DND-41 (cell line): ENCODE results near the gene PAWR.

Source experiments
- ATAC-seq: fragments of 200-7000 bp; cut with Tn5 transposase; 3 replicates; pipeline ENCODE4 v1.9.1; 2021; ENCODE audit warnings: low read depth; ENCODE audit not compliant: insufficient read depth
- DNase-seq: peaks from one replicate; pipeline ENCODE4 v3.0.0-alpha.2; 2020
- H2AFZ ChIP-seq: 2 replicates; pipeline ENCODE4 v1.6.0; 2012; ENCODE audit warnings: low read depth, low read length
- H3K27ac ChIP-seq: 2 replicates; pipeline ENCODE4 v1.5.1; 2012; ENCODE audit warnings: low read length, inconsistent platforms
- H3K27me3 ChIP-seq: fragments of 200-600 bp; sonication (generic); 2 replicates; pipeline ENCODE4 v1.6.0; 2012; ENCODE audit warnings: low read length, mild to moderate bottlenecking, inconsistent platforms; ENCODE audit not compliant: insufficient read depth, poor library complexity
- H3K36me3 ChIP-seq: 2 replicates; pipeline ENCODE4 v1.5.1; 2012; ENCODE audit warnings: low read length, inconsistent platforms; ENCODE audit not compliant: insufficient read depth
- H3K4me1 ChIP-seq: 2 replicates; pipeline ENCODE4 v1.5.1; 2012; ENCODE audit warnings: mild to moderate bottlenecking, low read length; ENCODE audit not compliant: insufficient read depth
- H3K4me2 ChIP-seq: 2 replicates; pipeline ENCODE4 v1.6.0; 2012; ENCODE audit warnings: mild to moderate bottlenecking, moderate library complexity, low read length, inconsistent platforms; ENCODE audit not compliant: insufficient read depth
- H3K4me3 ChIP-seq, 2 experiments: fragments of 200-600 bp in 1 of 2; shearing (Covaris generic) in 1 of 2; 2 replicates each; pipeline ENCODE4 v1.5.1; 2012 to 2016; ENCODE audit warnings: inconsistent platforms in 2 of 2, low read length in 2 of 2, mild to moderate bottlenecking in 2 of 2, low read depth in 1 of 2, moderate library complexity in 1 of 2
- H3K79me2 ChIP-seq: 2 replicates; pipeline ENCODE4 v1.6.0; 2012; ENCODE audit warnings: low read length, inconsistent platforms; ENCODE audit not compliant: insufficient read depth
- H3K9ac ChIP-seq: 2 replicates; pipeline ENCODE4 v1.6.0; 2012; ENCODE audit warnings: low read depth, mild to moderate bottlenecking, inconsistent platforms, low read length, moderate library complexity
- H3K9me3 ChIP-seq: 2 replicates; pipeline ENCODE4 v1.5.1; 2012; ENCODE audit warnings: low read length, moderate library complexity, mild to moderate bottlenecking, inconsistent platforms; ENCODE audit not compliant: insufficient read depth, severe bottlenecking
- H4K20me1 ChIP-seq: 2 replicates; pipeline ENCODE4 v1.6.0; 2012; ENCODE audit warnings: low read length; ENCODE audit not compliant: insufficient read depth
- EZH2 ChIP-seq: IDR thresholded peaks from 3 replicates; pipeline ENCODE4 v1.6.1; 2012; ENCODE audit warnings: borderline replicate concordance, low read depth, mild to moderate bottlenecking, moderate library complexity, low read length, inconsistent platforms; ENCODE audit not compliant: severe bottlenecking
- TF ChIP-seq, protein P1 (sequence below): IDR thresholded peaks from 2 replicates; pipeline ENCODE4 v1.5.1; 2012; ENCODE audit warnings: borderline replicate concordance, low read length, moderate library complexity, mild to moderate bottlenecking; ENCODE audit not compliant: poor library complexity, severe bottlenecking; ENCODE audit errors: extremely low read depth

The PAWR gene

DNA sequence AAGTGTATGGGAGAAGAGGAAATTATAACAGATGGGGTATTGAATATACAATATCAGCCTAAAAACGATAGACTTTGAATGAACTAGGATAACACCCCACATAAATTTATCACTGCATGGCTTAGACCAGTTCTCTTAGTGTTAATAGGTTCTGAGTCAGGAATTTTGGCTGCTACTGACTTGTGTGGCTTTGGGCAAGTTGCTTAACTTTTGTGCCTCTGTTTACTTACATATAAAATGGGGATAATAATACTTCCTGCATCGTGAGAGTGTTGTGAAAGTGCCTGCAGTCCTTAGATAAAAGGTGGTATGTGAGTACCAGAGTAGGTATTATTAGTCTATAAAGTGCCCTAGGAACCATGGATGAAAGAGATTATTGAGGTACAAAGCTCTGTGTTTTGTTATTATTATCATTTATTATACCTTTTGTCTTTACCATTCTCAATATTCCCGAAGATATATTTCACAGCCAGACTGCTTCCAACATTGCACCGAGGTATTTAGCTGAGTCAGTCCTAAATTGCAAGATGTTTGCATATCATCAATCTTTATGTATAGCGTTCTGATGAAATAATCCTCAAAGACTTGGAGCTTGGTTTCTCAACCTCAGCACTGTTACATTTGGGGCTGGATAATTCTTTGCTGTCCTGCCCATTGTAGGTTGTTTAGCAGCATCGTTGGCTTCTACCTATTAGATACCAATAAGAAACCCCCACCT, 2.3 kb upstream of the PAWR start:
- H3K4me1 ChIP-seq, result no peaks in the 10 kb centered on the region
- TF ChIP-seq, protein P1, sequence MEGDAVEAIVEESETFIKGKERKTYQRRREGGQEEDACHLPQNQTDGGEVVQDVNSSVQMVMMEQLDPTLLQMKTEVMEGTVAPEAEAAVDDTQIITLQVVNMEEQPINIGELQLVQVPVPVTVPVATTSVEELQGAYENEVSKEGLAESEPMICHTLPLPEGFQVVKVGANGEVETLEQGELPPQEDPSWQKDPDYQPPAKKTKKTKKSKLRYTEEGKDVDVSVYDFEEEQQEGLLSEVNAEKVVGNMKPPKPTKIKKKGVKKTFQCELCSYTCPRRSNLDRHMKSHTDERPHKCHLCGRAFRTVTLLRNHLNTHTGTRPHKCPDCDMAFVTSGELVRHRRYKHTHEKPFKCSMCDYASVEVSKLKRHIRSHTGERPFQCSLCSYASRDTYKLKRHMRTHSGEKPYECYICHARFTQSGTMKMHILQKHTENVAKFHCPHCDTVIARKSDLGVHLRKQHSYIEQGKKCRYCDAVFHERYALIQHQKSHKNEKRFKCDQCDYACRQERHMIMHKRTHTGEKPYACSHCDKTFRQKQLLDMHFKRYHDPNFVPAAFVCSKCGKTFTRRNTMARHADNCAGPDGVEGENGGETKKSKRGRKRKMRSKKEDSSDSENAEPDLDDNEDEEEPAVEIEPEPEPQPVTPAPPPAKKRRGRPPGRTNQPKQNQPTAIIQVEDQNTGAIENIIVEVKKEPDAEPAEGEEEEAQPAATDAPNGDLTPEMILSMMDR, result no peak
- TF ChIP-seq EZH2, result no peak
- ATAC-seq (no peak), DNase-seq (no peak)
- no peaks in the 10 kb centered on the region for H4K20me1 ChIP-seq
- H3K27ac ChIP-seq, result no peak overlapping the region
- H2AFZ ChIP-seq, result no peak overlapping the region
- H3K27me3 ChIP-seq, result no peaks in the 10 kb centered on the region
- H3K36me3 ChIP-seq, result no peaks in the 10 kb centered on the region
- H3K4me2 ChIP-seq, result no peak overlapping the region
- H3K9me3 ChIP-seq, result no peaks in the 10 kb centered on the region
- H3K79me2 ChIP-seq, result no peaks in the 10 kb centered on the region
- H3K4me3 ChIP-seq, result no peak overlapping the region
- H3K9ac ChIP-seq, result no peak overlapping the region

DNA sequence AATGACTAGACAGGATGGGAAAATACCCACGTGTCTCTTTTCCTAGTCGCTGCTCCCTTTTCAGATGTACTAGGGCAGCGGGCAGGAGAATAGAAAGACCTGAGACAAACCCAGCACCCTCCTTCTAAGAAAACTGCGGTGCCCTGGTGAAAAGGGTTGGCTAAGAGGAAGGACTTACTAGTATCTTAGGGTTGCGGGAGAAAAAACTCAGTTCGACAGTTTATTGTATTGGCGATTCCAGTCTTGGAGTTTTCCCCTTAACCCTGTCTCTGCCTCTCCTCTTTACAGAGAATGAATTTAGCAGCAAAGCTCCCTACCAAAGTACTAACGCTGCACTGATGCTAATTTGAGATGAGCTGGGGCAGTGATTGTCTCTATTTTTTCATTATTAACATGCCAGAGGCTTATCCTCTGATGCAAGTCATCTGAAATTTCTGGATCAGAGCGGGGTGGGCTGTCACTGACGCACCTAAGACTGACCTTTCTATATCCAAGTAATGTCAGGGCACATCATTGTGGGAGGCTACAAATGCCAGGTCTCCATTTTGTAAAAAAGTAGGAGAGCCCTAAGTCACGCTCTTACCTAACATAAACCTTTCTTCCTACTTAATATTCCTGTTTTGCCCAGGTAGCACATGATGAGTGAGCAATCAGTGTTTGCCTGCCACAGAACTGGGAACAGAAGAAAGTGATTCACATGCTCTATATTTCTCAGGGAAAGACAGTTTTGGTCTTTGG, 916 bp upstream of the PAWR start:
- ATAC-seq (no peak), DNase-seq (no peak)
- H2AFZ ChIP-seq, result no peak overlapping the region
- H3K9ac ChIP-seq, result no peak overlapping the region
- H3K9me3 ChIP-seq, result no peaks in the 10 kb centered on the region
- no peaks in the 10 kb centered on the region for H3K27me3 ChIP-seq
- H3K79me2 ChIP-seq, result no peaks in the 10 kb centered on the region
- TF ChIP-seq, protein P1, result no peak
- no peak for TF ChIP-seq EZH2
- H3K4me2 ChIP-seq, result no peak overlapping the region
- H3K27ac ChIP-seq, result no peak overlapping the region
- no peaks in the 10 kb centered on the region for H3K36me3 ChIP-seq
- no peak overlapping the region for H3K4me3 ChIP-seq
- no peaks in the 10 kb centered on the region for H3K4me1 ChIP-seq
- H4K20me1 ChIP-seq, result no peaks in the 10 kb centered on the region

GRCh38 chr12:79690142-79690637, 574 bp downstream of the PAWR start:
- Histone ChIP-seq H3K4me2 (no peak overlapping the region), H3K27me3 (no peaks in the 10 kb centered on the region)
- no peak for ATAC-seq

More at GRCh38 chr12:79690142-79690637, 574 bp downstream of the PAWR start:
- no peak overlapping the region for H3K9ac ChIP-seq
- no peaks in the 10 kb centered on the region for H3K4me1 ChIP-seq
- no peak overlapping the region for H3K27ac ChIP-seq
- DNase-seq, result no peak
- no peaks in the 10 kb centered on the region for H4K20me1 ChIP-seq
- no peak overlapping the region for H2AFZ ChIP-seq
- H3K4me3 ChIP-seq, result no peak overlapping the region
- TF ChIP-seq EZH2, result no peak
- TF ChIP-seq, protein P1, result no peak
- H3K9me3 ChIP-seq, result no peaks in the 10 kb centered on the region
- H3K79me2 ChIP-seq, result no peaks in the 10 kb centered on the region
- no peaks in the 10 kb centered on the region for H3K36me3 ChIP-seq
